K562 (cell line): ENCODE measurements around the gene GIGYF2. TPM values are rescaled to one million over a fixed set of nuclear protein-coding genes. Genes with fewer than 3 reads are reported as not detected.

Source experiments
- ATAC-seq: fragments of 200-7000 bp; cut with Tn5 transposase; 3 replicates; pipeline ENCODE4 v1.9.1; 2020; ENCODE audit warnings: moderate library complexity
- BruUV-seq: library from RNA; stranded (reverse); fragments of 400-500 nt; replicated peaks from 2 replicates; lab custom pipeline; 2021; lab: Mats Ljungman, UMichigan
- CTCF ChIA-PET: fragments of 300-600 bp; formaldehyde crosslinking; extraction: SDS; loops from one replicate; lab custom pipeline; 2021; ENCODE audit warnings: low intra/inter-chr PET ratio; lab: Yijun Ruan, JAX
- POLR2A ChIA-PET: fragments of 300-600, 350-650 bp; sonication (Branson Sonifier 250); formaldehyde crosslinking; extraction: SDS; loops from one replicate; lab custom pipeline; 2021; ENCODE audit warnings: antibody characterized with exemption, inconsistent platforms; lab: Yijun Ruan, JAX
- DNase-seq, 4 experiments: peaks; one replicate each; pipeline versions ENCODE4 v3.0.0 to v3.0.0-alpha.2; 2011 to 2018; ENCODE audit warnings: low spot score in 3 of 4, mixed read lengths in 3 of 4; ENCODE audit errors: extremely low read depth in 1 of 4
- FAIRE-seq: peaks from 2 replicates; lab custom pipeline; 2011; peaks lifted over from hg19 to GRCh38; lab: Jason Lieb, UNC
- H2AFZ ChIP-seq: 2 replicates; pipeline ENCODE4 v1.6.0; 2011; ENCODE audit warnings: low read depth, low read length, control low read depth, inconsistent platforms
- H3K27ac ChIP-seq: fragments of 200-600 bp; 3 replicates; pipeline ENCODE4 v1.8.0; 2011; ENCODE audit warnings: low read depth, mild to moderate bottlenecking, control low read depth, inconsistent platforms, low read length, moderate library complexity, mixed read lengths; ENCODE audit errors: extremely low read depth
- H3K27me3 ChIP-seq, 2 experiments: fragments of 300-600 bp in 1 of 2; 2 replicates in 1 of 2; 3 replicates in 1 of 2; pipeline versions ENCODE4 v1.6.0 to v1.8.0; 2011; ENCODE audit warnings: inconsistent platforms in 2 of 2, low read length in 2 of 2, mild to moderate bottlenecking in 1 of 2, mixed read lengths in 1 of 2, moderate library complexity in 1 of 2; ENCODE audit not compliant: control insufficient read depth in 2 of 2, insufficient read depth in 2 of 2
- H3K36me3 ChIP-seq: fragments of 300-600 bp; 3 replicates; pipeline ENCODE4 v1.8.0; 2011; ENCODE audit warnings: mild to moderate bottlenecking, low read length, inconsistent platforms; ENCODE audit not compliant: control insufficient read depth, insufficient read depth
- H3K4me1 ChIP-seq, 2 experiments: fragments of 200-600 bp in 1 of 2; replicated peaks in 1 of 2; 2 replicates in 1 of 2; 3 replicates in 1 of 2; pipeline versions ENCODE4 v1.5.1 to v1.8.0; 2011; ENCODE audit warnings: inconsistent platforms in 2 of 2, low read length in 2 of 2, mild to moderate bottlenecking in 1 of 2, mixed read lengths in 1 of 2, moderate library complexity in 1 of 2; ENCODE audit not compliant: control insufficient read depth in 2 of 2, insufficient read depth in 2 of 2
- H3K4me2 ChIP-seq: 2 replicates; pipeline ENCODE4 v1.6.1; 2011; ENCODE audit warnings: low read length, control low read depth, inconsistent platforms, mixed read lengths; ENCODE audit not compliant: insufficient read depth
- H3K4me3 ChIP-seq: fragments of 200-600 bp; sonication (generic), shearing (Covaris generic); 2 replicates; pipeline ENCODE4 v1.5.1; 2016; ENCODE audit warnings: control low read depth, inconsistent platforms
- H3K79me2 ChIP-seq: fragments of 200-600 bp; 3 replicates; pipeline ENCODE4 v1.8.0; 2011; ENCODE audit warnings: low read length, inconsistent platforms; ENCODE audit not compliant: control insufficient read depth, insufficient read depth
- H3K9ac ChIP-seq, 2 experiments: 2 replicates each; pipeline versions ENCODE4 v1.6.0 to v1.6.1; 2011; ENCODE audit warnings: low read depth in 2 of 2, low read length in 2 of 2, control low read depth in 1 of 2, inconsistent platforms in 1 of 2, mild to moderate bottlenecking in 1 of 2, mixed read lengths in 1 of 2; ENCODE audit not compliant: insufficient read depth in 1 of 2
- H3K9me1 ChIP-seq: one replicate; pipeline ENCODE4 v1.6.0; 2011; ENCODE audit warnings: inconsistent platforms, mild to moderate bottlenecking, low read length, moderate library complexity; ENCODE audit not compliant: control insufficient read depth, insufficient read depth
- H3K9me3 ChIP-seq: replicated peaks from 2 replicates; pipeline ENCODE4 v1.5.1; 2011; ENCODE audit warnings: low read depth, low read length, inconsistent platforms; ENCODE audit not compliant: control insufficient read depth, insufficient read depth
- H4K20me1 ChIP-seq: replicated peaks from 2 replicates; pipeline ENCODE4 v1.6.1; 2011; ENCODE audit warnings: low read length, inconsistent platforms, mixed read lengths; ENCODE audit not compliant: control insufficient read depth, insufficient read depth
- BACH1 ChIP-seq: fragments of 200-800 bp; sonication (Bioruptor generic); IDR thresholded peaks from 2 replicates; pipeline ENCODE4 v1.6.1; 2016; ENCODE audit warnings: missing genetic modification characterization, missing compliant biosample characterization
- CCNT2 ChIP-seq: IDR thresholded peaks from 2 replicates; pipeline ENCODE4 v1.6.1; 2011; ENCODE audit warnings: borderline replicate concordance, low read depth, mild to moderate bottlenecking, moderate library complexity, mixed read lengths, low read length; ENCODE audit not compliant: insufficient read length; ENCODE audit errors: extremely low read depth
- FUS ChIP-seq: fragments of 200-400 bp; formaldehyde crosslinking; optimal IDR thresholded peaks from 2 replicates; pipeline ENCODE3; 2017; ENCODE audit warnings: low read depth, low read length
- HMG20B ChIP-seq: fragments of 250-450 bp; sonication (Bioruptor Pico); IDR thresholded peaks from 2 replicates; pipeline ENCODE4 v1.5.0; 2021; ENCODE audit warnings: mild to moderate bottlenecking
- NELFE ChIP-seq: IDR thresholded peaks from 2 replicates; pipeline ENCODE4 v1.6.1; 2011; ENCODE audit warnings: mild to moderate bottlenecking; ENCODE audit not compliant: insufficient read depth, insufficient read length
- NFE2 ChIP-seq: IDR thresholded peaks from 2 replicates; pipeline ENCODE4 v1.6.1; 2014; ENCODE audit warnings: antibody characterized with exemption, low read depth
- SMAD4 ChIP-seq: fragments of 250-450 bp; sonication (Bioruptor Pico); conservative IDR thresholded peaks from 2 replicates; pipeline ENCODE4 v1.8.0; 2021; ENCODE audit warnings: inconsistent platforms, mild to moderate bottlenecking, moderate library complexity
- SREBF2 ChIP-seq: sonication (generic); formaldehyde crosslinking; IDR thresholded peaks from 2 replicates; pipeline ENCODE4 v1.4.0; 2020; ENCODE audit warnings: mild to moderate bottlenecking, missing genetic modification reagents
- TCF3 ChIP-seq: sonication (generic); formaldehyde crosslinking; IDR thresholded peaks from 2 replicates; pipeline ENCODE4 v1.4.0; 2020; ENCODE audit warnings: mild to moderate bottlenecking, missing genetic modification reagents
- WGBS: fragments of 100-300 bp; shearing (Covaris generic); methylation state at CpG from one replicate; pipeline ENCODE4 v1.1.6; 2016; ENCODE audit warnings: low coverage, mixed read lengths; ENCODE audit not compliant: insufficient coverage; ENCODE audit errors: missing lambda C conversion rate; 5-methylcytosine and 5-hydroxymethylcytosine counted together
- in situ Hi-C: fragments of 300-500 bp; cut with MboI; formaldehyde crosslinking; loops from 4 replicates; pipeline ENCODE4 v1.15.0; 2018; ENCODE audit warnings: inconsistent platforms, mixed read lengths
- intact Hi-C: fragments of 100-400 bp; cut with micrococcal nuclease; formaldehyde crosslinking; loops from 2 replicates; pipeline ENCODE4 v1.14.2; 2022
- polyA plus RNA-seq, 8 experiments: library from polyadenylated mRNA; depleted of rRNA in 4 of 8; stranded (reverse) in 5 of 8; unstranded in 3 of 8; fragments of >200 nt; fragmentation: Nextera tagmentation in 2 of 8; fragmentation: Illumina TruSeq in 1 of 8; extraction: Ambion mirVana in 2 of 8; extraction: Trizol in 1 of 8; gene quantifications; 2 replicates each; pipeline versions ENCODE4 v1.2.1 to v1.2.3, GENCODE V29; 2011 to 2014; ENCODE audit warnings: inconsistent platforms in 1 of 8, missing spikeins in 1 of 8
- total RNA-seq, 7 experiments: library from RNA; depleted of rRNA in 6 of 7; stranded (reverse); fragments of >200 nt in 6 of 7; fragmentation: Illumina TruSeq in 2 of 7; extraction: Trizol in 2 of 7; gene quantifications; 2 replicates each; pipeline versions ENCODE4 v1.2.1 to v1.2.3, GENCODE V29; 2011 to 2021; ENCODE audit warnings: low replicate concordance in 1 of 7
- TF ChIP-seq, protein P1 (sequence below): fragments of 250-450 bp; sonication (Bioruptor Pico); IDR thresholded peaks from 2 replicates; pipeline ENCODE4 v1.9.0; 2021; ENCODE audit warnings: mild to moderate bottlenecking
- TF ChIP-seq, protein P2 (sequence below): fragments of 450-650 bp; IDR thresholded peaks from 2 replicates; pipeline ENCODE4 v1.6.1; 2016
- TF ChIP-seq, protein P3 (sequence below): fragments of 250-450 bp; sonication (Bioruptor Pico); IDR thresholded peaks from 2 replicates; pipeline ENCODE4 v1.5.0; 2021; ENCODE audit warnings: mild to moderate bottlenecking, moderate library complexity
- TF ChIP-seq, protein P4 (sequence below): fragments of 250-450 bp; sonication (Bioruptor Pico); IDR thresholded peaks from 2 replicates; pipeline ENCODE4 v1.4.0; 2020; ENCODE audit warnings: mild to moderate bottlenecking, moderate library complexity, borderline replicate concordance

The GIGYF2 gene
- total and polyA plus RNA-seq, 9 of the 15 experiments (the other 6 are each of a cell fraction or from before 2014, with no cell fraction given), result 12.7 to 52.7 (median 34.9) TPM

DNA sequence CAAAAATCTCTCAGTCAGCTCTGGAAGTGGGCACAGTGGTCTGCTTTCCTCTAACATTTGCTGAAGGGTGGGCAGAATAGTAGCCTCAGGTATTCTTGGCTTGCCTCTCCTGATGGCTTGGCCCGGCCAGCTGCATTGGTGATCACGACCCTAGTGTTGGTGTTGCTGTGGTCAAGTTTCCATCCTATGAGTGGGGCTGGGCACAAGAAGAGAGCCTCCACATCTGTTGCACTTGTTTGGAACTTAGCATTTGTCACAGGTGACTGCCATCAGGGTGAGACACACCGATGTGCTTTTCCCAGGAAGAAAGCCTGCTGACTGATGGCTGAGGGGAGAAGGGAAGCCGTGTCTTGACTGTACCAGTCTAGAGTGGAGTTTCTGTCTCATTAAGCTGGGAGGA is 139.8 kb downstream of the GIGYF2 start:
- ATAC-seq (no peak), FAIRE-seq (no peak), DNase-seq (no peak)
- Histone ChIP-seq H3K27ac (no peak overlapping the region; the same call in 2 of the 3 replicates), H4K20me1 (no peaks in the 10 kb centered on the region), H3K9me3 (no peaks in the 10 kb centered on the region), H3K9ac (no peak overlapping the region), H3K4me2 (no peak overlapping the region), H3K4me1 (peaks cover 0 to 23% of the 10 kb centered on the region in 2 experiments; a peak in 4 of 5 replicates), H3K36me3 (peaks cover 76% of the 10 kb centered on the region; the same call in 2 of the 3 replicates), H3K79me2 (peaks cover 5% of the 10 kb centered on the region; the same call in 1 of the 3 replicates), H2AFZ (no peak overlapping the region), H3K27me3 (no peaks in the 10 kb centered on the region), H3K4me3 (no peak overlapping the region), H3K9me1 (no peaks in the 10 kb centered on the region)
- BruUV-seq, result no TSS peak
- in situ Hi-C loops (no loop called here), intact Hi-C loops (loop anchor here (5.0 kb wide), 1 partner anchor 230 kb away; no protein-coding TSS in a partner anchor)
- POLR2A ChIA-PET, result no interaction called here
- TF ChIP-seq, protein P1, sequence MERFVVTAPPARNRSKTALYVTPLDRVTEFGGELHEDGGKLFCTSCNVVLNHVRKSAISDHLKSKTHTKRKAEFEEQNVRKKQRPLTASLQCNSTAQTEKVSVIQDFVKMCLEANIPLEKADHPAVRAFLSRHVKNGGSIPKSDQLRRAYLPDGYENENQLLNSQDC, result no peak
- no peak for TF ChIP-seq HMG20B
- no peak for TF ChIP-seq BACH1 (tag)
- no peak for TF ChIP-seq NELFE
- no peak for TF ChIP-seq CCNT2
- TF ChIP-seq SREBF2 (CRISPR knock-in tag), result no peak
- no peak for TF ChIP-seq TCF3 (CRISPR knock-in tag)
- TF ChIP-seq, protein P2, sequence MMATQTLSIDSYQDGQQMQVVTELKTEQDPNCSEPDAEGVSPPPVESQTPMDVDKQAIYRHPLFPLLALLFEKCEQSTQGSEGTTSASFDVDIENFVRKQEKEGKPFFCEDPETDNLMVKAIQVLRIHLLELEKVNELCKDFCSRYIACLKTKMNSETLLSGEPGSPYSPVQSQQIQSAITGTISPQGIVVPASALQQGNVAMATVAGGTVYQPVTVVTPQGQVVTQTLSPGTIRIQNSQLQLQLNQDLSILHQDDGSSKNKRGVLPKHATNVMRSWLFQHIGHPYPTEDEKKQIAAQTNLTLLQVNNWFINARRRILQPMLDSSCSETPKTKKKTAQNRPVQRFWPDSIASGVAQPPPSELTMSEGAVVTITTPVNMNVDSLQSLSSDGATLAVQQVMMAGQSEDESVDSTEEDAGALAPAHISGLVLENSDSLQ, result no peak
- TF ChIP-seq, protein P3, sequence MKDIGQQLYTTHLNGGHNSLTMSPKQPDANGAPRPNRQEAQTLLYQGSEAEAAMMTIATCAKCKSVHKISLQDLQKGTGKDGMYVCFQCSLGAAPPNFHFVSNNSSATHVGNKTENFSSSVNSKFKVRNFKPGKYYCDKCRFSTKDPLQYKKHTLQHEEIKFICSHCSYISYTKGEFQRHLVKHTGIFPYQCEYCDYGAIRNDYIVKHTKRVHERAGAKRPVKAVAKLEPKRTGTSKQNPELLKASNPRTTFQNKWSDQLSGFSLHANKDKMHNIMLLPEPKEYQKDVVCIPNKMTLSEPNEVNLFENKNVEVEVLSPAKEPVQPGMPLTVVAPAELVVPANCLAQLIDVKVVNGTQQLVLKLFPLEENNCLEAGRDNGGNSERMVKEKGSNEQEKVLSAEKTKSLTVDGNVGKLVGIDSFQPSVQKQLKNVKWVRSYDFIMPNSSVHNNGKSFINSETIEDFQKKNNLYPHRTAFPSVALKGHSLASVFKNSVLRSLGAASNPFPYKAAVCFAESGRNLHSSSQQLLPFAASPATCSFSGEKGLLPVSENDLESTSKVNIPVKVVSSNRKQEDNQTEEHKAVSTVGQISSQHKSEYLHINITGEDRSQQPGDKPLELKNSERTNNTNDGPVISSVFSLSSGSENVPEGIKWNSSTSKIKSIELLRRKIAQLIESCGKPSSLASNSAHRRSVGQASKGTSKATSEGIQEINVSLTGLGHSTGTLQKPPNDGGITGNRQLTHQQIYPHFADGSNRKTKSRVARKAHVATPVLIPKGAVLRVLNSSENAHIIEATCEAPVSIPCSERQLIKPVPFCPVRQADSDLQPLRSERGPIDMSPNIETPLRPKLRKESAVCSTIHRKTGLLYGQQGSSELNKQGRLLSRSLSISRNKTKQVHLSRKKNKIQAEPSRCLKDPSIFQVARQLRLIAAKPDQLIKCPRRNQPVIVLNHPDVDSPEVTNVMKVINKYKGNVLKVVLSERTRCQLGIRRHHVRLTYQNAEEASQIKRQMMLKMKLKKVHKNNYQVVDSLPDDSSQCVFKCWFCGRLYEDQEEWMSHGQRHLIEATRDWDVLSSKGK (CRISPR knock-in tag), result no peak
- TF ChIP-seq FUS, result no peak
- no peak for TF ChIP-seq NFE2
- TF ChIP-seq, protein P4, sequence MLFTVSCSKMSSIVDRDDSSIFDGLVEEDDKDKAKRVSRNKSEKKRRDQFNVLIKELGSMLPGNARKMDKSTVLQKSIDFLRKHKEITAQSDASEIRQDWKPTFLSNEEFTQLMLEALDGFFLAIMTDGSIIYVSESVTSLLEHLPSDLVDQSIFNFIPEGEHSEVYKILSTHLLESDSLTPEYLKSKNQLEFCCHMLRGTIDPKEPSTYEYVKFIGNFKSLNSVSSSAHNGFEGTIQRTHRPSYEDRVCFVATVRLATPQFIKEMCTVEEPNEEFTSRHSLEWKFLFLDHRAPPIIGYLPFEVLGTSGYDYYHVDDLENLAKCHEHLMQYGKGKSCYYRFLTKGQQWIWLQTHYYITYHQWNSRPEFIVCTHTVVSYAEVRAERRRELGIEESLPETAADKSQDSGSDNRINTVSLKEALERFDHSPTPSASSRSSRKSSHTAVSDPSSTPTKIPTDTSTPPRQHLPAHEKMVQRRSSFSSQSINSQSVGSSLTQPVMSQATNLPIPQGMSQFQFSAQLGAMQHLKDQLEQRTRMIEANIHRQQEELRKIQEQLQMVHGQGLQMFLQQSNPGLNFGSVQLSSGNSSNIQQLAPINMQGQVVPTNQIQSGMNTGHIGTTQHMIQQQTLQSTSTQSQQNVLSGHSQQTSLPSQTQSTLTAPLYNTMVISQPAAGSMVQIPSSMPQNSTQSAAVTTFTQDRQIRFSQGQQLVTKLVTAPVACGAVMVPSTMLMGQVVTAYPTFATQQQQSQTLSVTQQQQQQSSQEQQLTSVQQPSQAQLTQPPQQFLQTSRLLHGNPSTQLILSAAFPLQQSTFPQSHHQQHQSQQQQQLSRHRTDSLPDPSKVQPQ (CRISPR knock-in tag), result no peak
- no peak for TF ChIP-seq SMAD4 (CRISPR knock-in tag)
- WGBS, result 100% methylated on average over 2 of the region's 4 CpGs
- CTCF ChIA-PET, result no interaction called here
